KMS-11 (cell line): ENCODE measurements around the gene IAPP.
"Not testable (repeated sequence)": the region's sequence is repeated elsewhere in the genome, so short reads cannot be mapped to it uniquely, and the experiment has no call there.

ENCODE experiments used
- H2AFZ ChIP-seq: fragments of 200-600 bp; sonication (generic); 2 replicates; pipeline ENCODE4 v1.6.1; 2016; ENCODE audit warnings: antibody characterized with exemption, mixed run types, low read depth
- H3K27ac ChIP-seq: fragments of 200-600 bp; sonication (generic); 2 replicates; pipeline ENCODE4 v1.6.1; 2016; ENCODE audit warnings: mild to moderate bottlenecking, mixed run types
- H3K27me3 ChIP-seq: fragments of 200-600 bp; sonication (generic); 2 replicates; pipeline ENCODE4 v1.6.1; 2017; ENCODE audit warnings: mild to moderate bottlenecking, low read depth, mixed run types, moderate library complexity; ENCODE audit not compliant: insufficient read depth
- H3K36me3 ChIP-seq: fragments of 200-600 bp; sonication (generic); 2 replicates; pipeline ENCODE4 v1.6.1; 2017; ENCODE audit warnings: mild to moderate bottlenecking, mixed run types; ENCODE audit not compliant: insufficient read depth
- H3K4me1 ChIP-seq: fragments of 200-600 bp; sonication (generic); 2 replicates; pipeline ENCODE4 v1.6.1; 2016; ENCODE audit warnings: mild to moderate bottlenecking, low read depth, mixed run types; ENCODE audit not compliant: poor library complexity, severe bottlenecking
- H3K4me2 ChIP-seq: fragments of 200-600 bp; sonication (generic); 2 replicates; pipeline ENCODE4 v1.7.0; 2016; ENCODE audit warnings: mild to moderate bottlenecking, mixed run types
- H3K4me3 ChIP-seq: fragments of 200-600 bp; sonication (generic); IDR thresholded peaks from 2 replicates; pipeline ENCODE4 v1.6.1; 2017; ENCODE audit warnings: low read depth, low read length, mixed read lengths; ENCODE audit not compliant: insufficient read depth
- H3K79me2 ChIP-seq: fragments of 200-600 bp; sonication (generic); 2 replicates; pipeline ENCODE4 v1.6.1; 2016; ENCODE audit warnings: low read depth, mixed run types; ENCODE audit not compliant: insufficient read depth
- H3K9ac ChIP-seq: fragments of 200-600 bp; sonication (generic); 2 replicates; pipeline ENCODE4 v1.6.1; 2016; ENCODE audit warnings: mild to moderate bottlenecking, mixed run types
- H4K20me1 ChIP-seq: fragments of 200-600 bp; sonication (generic); 2 replicates; pipeline ENCODE4 v1.6.1; 2016; ENCODE audit warnings: mild to moderate bottlenecking, mixed run types; ENCODE audit not compliant: insufficient read depth
- CTCF ChIP-seq: fragments of 200-600 bp; sonication (generic); conservative IDR thresholded peaks from 2 replicates; pipeline ENCODE4 v1.6.1; 2017; ENCODE audit warnings: low read depth, mild to moderate bottlenecking, antibody characterized with exemption, low read length, moderate library complexity, mixed read lengths

Gene IAPP

GRCh38 chr12:21379218-21379617 lies 6.5 kb downstream of the IAPP start:
- H2AFZ ChIP-seq: no peak overlapping the region
- H4K20me1 ChIP-seq: no peaks in the 10 kb centered on the region

GRCh38 chr12:21381320-21381719 lies 8.6 kb downstream of the IAPP start:
- not testable (repeated sequence) for H3K4me3 ChIP-seq, H3K4me1 ChIP-seq, H4K20me1 ChIP-seq, H2AFZ ChIP-seq, H3K79me2 ChIP-seq, H3K27me3 ChIP-seq, H3K9ac ChIP-seq, H3K36me3 ChIP-seq, H3K4me2 ChIP-seq, H3K27ac ChIP-seq

More at GRCh38 chr12:21379218-21379617, 6.5 kb downstream of the IAPP start:
- Histone ChIP-seq H3K79me2 (no peaks in the 10 kb centered on the region), H3K27ac (no peak overlapping the region), H3K4me2 (no peak overlapping the region), H3K9ac (no peak overlapping the region), H3K27me3 (no peaks in the 10 kb centered on the region), H3K4me3 (no peak overlapping the region), H3K36me3 (no peaks in the 10 kb centered on the region), H3K4me1 (no peaks in the 10 kb centered on the region)
- TF ChIP-seq CTCF: no peak

- Histone ChIP-seq H3K79me2 (no peaks in the 10 kb centered on the region), H3K9ac (no peak overlapping the region), H3K27me3 (no peaks in the 10 kb centered on the region), H3K4me1 (no peaks in the 10 kb centered on the region), H4K20me1 (no peaks in the 10 kb centered on the region), H3K27ac (no peak overlapping the region), H2AFZ (no peak overlapping the region), H3K36me3 (no peaks in the 10 kb centered on the region), H3K4me3 (no peak overlapping the region), H3K4me2 (no peak overlapping the region)
- TF ChIP-seq CTCF: no peak
Observed at GRCh38 chr12:21384261-21384660, 11.6 kb downstream of the IAPP start.

GRCh38 chr12:21387174-21387573 lies 14.5 kb downstream of the IAPP start:
- no peaks in the 10 kb centered on the region for H3K4me1 ChIP-seq
- H3K36me3 ChIP-seq: no peaks in the 10 kb centered on the region
- H3K4me2 ChIP-seq: no peak overlapping the region
- H3K4me3 ChIP-seq: no peak overlapping the region
- no peaks in the 10 kb centered on the region for H4K20me1 ChIP-seq
- no peak overlapping the region for H3K9ac ChIP-seq
- H3K27ac ChIP-seq: no peak overlapping the region
- TF ChIP-seq CTCF: no peak
- no peaks in the 10 kb centered on the region for H3K79me2 ChIP-seq
- H2AFZ ChIP-seq: no peak overlapping the region
- H3K27me3 ChIP-seq: no peaks in the 10 kb centered on the region

- no peak for TF ChIP-seq CTCF
- no peak overlapping the region for H3K4me2 ChIP-seq
- H3K9ac ChIP-seq: no peak overlapping the region
- no peaks in the 10 kb centered on the region for H4K20me1 ChIP-seq
- no peaks in the 10 kb centered on the region for H3K79me2 ChIP-seq
- H2AFZ ChIP-seq: no peak overlapping the region
- H3K27ac ChIP-seq: no peak overlapping the region
- no peaks in the 10 kb centered on the region for H3K36me3 ChIP-seq
- H3K4me1 ChIP-seq: no peaks in the 10 kb centered on the region
- no peaks in the 10 kb centered on the region for H3K27me3 ChIP-seq
- H3K4me3 ChIP-seq: no peak overlapping the region
Observed at GRCh38 chr12:21392384-21392783, 19.7 kb downstream of the IAPP start.

- not testable (repeated sequence) for H3K9ac ChIP-seq, H3K27ac ChIP-seq, H4K20me1 ChIP-seq, H3K79me2 ChIP-seq, H3K27me3 ChIP-seq, H3K36me3 ChIP-seq, H2AFZ ChIP-seq, H3K4me3 ChIP-seq, H3K4me2 ChIP-seq, H3K4me1 ChIP-seq
Observed at GRCh38 chr12:21394828-21395626, 22.3 kb downstream of the IAPP start.
